KBM-7 (cell line): ENCODE measurements around the gene RPL31.

Experiments used
- DNase-seq: peaks from one replicate; pipeline ENCODE4 v3.0.0-alpha.2; 2015
- in situ Hi-C: fragments of 300-500 bp; cut with MboI; formaldehyde crosslinking; loops from 2 replicates; pipeline ENCODE4 v1.14.3; 2020; ENCODE audit warnings: low sequenced_read_pairs, low pct_unique_long_range_greater_than_20kb, mixed read lengths

Gene RPL31

DNA sequence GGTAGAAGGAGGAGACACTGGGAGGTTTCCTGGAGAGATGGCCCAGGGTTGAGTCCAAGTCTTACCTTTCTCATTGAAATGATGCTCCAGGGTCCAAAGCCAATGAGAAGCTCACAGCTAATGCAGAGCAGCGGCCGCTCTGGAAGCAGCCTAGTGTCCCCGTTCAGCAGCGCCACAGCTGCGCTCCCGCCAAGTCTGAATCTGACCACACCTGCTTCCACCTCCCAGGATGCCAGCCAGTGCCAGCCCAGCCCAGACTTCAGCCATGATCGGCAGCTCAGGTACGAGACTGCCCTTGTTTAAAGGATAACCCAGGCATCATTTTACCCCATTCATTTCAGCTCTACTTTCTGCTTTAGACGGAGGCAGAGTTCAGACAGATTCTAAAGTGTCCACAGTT is 11.9 kb upstream of the RPL31 start:
- in situ Hi-C loops = loop anchor here (25.0 kb wide), 1 partner anchor 378 kb away; no protein-coding TSS in a partner anchor
- no peak for DNase-seq

DNA sequence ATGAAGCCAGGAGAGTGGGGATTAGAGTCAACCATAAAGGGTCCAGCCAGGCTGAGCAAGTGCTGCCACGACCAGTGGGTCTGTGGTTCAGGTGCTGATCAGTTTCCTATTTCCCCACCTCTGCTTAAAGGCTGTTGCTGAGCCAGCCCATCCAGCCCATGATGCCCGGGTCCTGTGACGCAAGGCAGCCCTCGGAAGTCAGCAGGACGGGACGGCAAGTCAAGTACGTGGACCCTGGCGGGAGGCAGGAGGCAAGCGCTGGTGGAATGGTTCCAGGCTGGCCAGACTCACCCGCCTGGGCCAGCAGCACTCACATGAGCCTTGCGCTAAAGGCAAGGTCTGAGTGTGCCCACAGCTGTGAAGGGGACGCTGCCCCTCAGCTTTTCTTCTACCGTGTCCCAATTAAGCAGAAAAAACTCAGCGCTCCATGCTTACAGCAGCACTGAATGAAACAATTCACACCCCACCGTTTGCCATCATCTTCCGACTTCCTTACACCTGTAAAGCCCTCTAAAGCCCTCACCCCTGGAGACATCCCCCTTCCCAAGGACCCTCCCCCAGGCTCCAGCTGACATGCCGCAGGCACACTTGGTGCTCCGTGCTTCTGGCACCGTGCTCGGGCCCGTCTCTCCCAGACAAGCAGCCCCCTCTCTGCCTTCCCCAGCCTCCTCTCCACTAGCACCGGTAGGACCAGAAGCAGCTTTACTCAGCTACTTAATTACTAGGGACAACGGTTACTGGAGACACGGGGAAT is 11.3 kb upstream of the RPL31 start:
- DNase-seq = no peak
- in situ Hi-C loops = loop anchor here (25.0 kb wide), 1 partner anchor 379 kb away; no protein-coding TSS in a partner anchor

DNA sequence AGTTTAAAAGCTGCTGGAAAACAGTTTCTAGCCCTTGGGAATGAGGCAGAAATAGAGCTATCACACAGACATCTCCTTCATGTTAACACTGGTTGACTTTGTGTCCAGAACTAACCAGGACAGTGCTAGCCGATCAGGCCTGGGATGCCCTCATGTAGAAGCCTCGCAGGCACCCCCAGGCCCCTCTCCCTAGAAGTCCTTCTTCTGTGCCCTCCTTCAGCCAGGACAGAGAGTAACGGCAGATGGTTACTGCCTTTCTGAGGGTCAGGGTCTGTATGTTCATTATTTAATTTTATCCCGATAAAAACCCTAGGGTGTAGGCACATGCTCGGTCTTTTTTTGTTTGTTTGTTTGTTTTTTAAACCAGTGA is 10.7 kb upstream of the RPL31 start:
- in situ Hi-C loops = loop anchor here (25.0 kb wide), 1 partner anchor 379 kb away; no protein-coding TSS in a partner anchor

DNA sequence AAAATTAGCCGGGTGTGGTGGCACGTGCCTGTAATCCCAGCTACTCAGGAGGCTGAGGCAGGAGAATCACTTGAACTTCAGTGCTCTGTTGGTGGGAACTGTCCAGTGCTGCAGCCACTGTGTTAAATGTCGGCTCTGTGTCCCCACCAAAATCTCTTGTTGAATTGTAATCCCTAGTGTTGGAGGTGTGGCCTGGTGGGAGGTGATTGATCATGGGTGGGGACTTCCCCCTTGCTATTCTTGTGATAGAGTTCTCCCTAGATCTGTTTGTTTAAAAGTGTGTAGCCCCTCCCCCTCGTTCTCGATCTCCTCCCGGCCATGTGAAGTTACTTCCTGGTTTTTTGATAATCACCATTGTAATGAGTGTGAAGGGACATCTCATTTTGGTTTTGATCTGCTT is 9.8 kb upstream of the RPL31 start:
- peak; percentile 61 for DNase-seq
- in situ Hi-C loops = loop anchor here (25.0 kb wide), 1 partner anchor 380 kb away; no protein-coding TSS in a partner anchor

More for the DNA sequence above, 10.7 kb upstream of the RPL31 start:
- no peak for DNase-seq

DNA sequence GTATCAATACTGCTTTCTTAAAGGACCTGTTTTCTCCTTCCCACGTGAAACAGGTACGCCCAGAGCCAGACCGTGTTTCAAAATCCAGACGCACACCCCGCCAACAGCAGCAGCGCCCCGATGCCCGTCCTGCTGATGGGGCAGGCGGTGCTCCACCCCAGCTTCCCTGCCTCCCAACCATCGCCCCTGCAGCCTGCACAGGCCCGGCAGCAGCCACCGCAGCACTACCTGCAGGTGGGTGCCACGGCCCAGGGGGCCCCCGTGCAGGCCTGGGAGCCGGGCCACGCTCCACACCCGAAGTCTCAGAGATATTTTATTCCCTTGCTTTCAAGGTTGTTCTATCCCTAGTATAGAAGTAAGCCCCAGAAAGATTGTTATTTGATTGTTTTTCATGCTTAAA is 8.8 kb upstream of the RPL31 start:
- DNase-seq = no peak
- in situ Hi-C loops = loop anchor here (25.0 kb wide), 1 partner anchor 381 kb away; no protein-coding TSS in a partner anchor

DNA sequence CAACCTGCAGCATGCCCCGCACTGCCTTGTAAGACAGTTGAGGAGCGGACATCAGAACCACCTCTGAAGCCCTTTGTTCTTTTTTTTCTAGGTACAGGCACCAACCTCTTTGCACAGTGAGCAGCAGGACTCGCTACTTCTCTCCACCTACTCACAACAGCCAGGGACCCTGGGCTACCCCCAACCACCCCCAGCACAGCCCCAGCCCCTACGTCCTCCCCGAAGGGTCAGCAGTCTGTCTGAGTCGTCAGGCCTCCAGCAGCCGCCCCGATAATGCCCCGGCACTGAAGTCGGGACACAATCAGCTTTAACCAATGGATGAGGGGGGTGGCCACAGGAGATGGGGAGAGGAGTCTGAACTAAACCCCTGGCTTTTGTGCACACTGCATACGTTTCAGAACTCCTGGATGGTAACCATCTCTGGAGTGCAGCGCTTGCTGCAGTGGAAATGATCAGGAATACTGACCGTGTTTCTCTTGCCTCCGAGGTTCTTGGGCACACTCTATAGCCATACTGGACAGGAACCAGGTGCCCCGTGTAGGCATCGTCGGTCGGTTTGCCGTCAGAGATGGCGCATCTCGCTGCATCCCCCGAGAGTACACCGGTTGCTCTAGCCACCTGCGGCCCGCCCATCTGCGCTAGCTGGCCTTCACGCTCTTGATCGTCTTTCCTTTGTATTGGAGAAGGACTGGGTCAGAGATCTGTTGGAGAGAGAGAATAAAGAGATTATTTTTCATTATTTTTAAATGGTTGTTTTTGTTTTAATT is 6.6 kb upstream of the RPL31 start:
- in situ Hi-C loops = loop anchor here (25.0 kb wide), 1 partner anchor 383 kb away; no protein-coding TSS in a partner anchor

DNA sequence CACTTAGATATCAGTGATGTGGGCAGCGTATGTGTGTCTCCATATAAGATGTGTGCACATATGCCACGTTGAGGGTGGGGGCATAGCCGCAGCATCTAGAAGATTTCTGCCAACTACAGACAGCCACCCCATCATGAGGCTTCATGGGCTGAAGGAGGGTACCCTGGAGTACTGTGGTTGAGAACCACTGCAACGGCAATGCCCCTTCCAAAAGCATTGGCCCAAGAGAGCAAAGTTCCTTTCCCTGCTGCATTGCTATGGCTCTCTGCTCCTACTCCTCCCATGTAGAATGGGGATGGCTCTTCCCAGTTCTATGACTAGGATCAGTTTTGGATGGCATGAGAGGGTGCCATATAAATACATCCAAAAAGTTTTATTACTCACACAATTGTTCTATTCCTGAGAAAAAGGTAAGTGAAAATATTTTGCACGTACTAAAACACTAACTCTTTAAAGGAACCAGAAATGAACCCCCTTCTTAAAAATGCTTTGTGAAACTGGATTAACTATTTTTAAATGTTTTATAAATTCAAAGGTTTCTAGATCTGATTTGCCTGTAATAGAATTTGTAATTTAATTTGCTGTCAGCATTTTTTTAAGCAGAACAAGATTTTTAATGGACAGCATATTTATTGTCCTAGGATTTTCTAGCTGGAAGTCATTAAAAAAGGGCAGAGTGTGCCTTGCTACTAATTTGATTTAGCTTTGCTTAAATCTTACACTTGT is 4.4 kb upstream of the RPL31 start:
- DNase-seq = no peak
- in situ Hi-C loops = loop anchor here (25.0 kb wide), 1 partner anchor 385 kb away; no protein-coding TSS in a partner anchor

More for the DNA sequence above, 6.6 kb upstream of the RPL31 start:
- DNase-seq = no peak

DNA sequence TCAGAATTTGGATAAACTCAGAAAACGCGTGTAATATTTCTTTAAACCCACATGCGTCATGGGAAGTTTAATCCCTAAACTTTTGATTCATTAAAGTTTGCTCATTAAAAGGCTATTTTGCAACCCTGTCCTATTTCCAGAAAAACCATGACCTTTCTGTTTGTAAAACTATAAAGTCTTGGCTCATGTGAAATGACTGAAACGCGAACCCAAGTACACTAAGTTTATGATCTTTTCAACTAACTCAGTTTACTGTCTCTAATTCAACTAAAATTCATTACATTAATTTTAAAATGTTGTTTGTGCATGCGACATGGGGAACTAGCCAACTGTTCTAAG is 3.9 kb upstream of the RPL31 start:
- in situ Hi-C loops = loop anchor here (25.0 kb wide), 1 partner anchor 386 kb away; no protein-coding TSS in a partner anchor
- no peak for DNase-seq

DNA sequence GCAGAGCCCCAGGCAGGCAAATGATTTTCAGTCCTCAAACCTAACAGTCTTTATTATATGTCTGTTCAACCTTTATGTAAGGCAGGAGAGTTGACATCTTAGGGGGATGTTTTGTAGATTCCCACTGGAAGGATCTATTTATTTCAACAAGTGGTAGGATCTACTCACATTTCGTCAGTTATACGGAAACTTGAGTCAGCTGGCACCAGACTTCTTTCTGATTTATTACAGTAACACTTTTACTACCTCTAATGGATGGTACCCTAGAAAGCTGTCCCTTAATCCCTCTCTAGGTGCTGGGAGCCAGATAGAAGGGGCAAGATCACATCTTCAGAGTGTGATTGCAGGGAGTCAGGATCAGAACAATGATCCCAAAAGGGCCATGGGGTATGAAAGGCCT is 2.1 kb upstream of the RPL31 start:
- DNase-seq = no peak
- in situ Hi-C loops = loop anchor here (25.0 kb wide), 1 partner anchor 388 kb away; no protein-coding TSS in a partner anchor

DNA sequence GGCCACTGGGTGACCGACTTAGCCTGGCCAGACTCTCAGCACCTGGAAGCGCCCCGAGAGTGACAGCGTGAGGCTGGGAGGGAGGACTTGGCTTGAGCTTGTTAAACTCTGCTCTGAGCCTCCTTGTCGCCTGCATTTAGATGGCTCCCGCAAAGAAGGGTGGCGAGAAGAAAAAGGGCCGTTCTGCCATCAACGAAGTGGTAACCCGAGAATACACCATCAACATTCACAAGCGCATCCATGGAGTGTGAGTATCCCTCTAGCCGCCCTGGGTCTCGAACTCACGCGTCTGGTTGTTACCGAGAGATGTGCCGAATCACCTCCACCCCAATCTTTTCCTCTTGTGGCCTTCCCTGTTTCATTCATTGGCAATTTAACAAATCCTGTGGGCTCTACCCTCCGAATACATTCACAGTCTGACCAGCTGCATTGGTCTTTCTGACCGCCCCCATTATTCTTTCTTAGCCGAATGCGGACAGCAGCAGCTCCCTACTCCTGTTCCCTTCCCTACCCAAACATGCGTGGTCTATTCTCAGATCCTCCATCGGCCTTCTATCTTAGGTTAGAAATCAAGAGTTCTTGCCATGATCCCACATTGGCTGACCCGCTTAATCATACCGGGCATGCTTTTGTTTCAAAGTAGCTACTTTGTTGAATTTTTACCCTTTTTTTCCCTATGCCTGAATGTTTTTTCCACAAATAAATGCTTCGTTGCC is 631 bp downstream of the RPL31 start:
- in situ Hi-C loops = no loop called here
- peak; percentile 23 for DNase-seq

DNA sequence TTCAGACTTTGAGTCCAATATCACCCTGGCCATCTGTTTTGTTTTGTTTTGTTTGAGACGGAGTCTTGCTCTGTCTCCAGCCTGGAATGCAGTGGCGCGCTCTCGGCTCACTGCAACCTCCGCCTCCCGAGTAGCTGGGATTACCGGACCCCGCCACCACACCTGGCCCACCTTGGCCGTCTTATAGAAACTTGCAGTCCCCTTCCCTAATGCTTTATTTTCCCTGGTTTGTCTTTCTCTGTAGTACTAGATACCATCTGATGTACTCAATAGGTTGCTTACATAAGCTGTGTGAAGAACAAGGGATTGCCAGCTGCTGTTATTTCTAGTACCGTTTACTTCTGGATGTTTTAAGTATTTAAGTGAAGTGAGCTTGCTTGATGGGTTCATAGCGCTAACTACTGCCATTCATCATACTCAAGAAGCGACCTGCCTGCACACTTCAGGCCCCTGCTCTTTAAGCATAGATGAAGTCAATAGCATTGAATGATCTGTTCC is 1.2 kb downstream of the RPL31 start:
- DNase-seq = peak; percentile 24
- in situ Hi-C loops = no loop called here

DNA sequence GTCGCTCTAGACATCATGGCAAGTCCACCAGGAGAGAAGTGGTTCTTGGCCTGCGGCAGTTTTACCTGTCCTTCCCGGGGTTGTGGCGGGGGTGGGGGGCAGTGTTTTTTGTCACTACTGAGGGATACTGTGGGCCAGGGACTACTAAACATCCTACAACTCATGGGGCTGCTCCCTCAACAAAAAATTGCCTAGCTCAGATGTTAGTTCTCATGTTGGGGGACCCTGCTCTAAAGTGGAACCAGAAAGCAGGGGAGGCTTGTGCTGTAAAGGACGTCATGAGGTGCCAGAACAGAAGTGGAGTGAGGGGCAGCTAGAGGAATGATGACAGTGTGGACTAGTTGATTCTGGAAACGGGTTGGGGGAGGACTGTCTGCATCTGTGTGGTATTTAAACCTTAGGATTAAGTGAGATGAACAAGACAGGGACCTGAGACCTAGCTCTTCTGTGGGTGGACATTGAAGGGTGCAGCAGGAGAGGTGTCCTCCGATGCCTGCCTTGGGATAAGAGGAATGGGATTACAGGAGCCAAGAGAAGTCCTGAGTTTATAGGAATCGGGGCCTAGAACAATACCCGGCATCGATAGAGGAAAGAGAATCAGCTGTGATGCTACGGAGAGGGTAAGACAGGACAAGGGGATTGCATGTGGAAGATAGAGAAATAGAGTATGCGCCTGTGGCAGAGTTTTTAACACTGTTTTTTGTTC is 2.7 kb downstream of the RPL31 start:
- DNase-seq = no peak
- in situ Hi-C loops = no loop called here

DNA sequence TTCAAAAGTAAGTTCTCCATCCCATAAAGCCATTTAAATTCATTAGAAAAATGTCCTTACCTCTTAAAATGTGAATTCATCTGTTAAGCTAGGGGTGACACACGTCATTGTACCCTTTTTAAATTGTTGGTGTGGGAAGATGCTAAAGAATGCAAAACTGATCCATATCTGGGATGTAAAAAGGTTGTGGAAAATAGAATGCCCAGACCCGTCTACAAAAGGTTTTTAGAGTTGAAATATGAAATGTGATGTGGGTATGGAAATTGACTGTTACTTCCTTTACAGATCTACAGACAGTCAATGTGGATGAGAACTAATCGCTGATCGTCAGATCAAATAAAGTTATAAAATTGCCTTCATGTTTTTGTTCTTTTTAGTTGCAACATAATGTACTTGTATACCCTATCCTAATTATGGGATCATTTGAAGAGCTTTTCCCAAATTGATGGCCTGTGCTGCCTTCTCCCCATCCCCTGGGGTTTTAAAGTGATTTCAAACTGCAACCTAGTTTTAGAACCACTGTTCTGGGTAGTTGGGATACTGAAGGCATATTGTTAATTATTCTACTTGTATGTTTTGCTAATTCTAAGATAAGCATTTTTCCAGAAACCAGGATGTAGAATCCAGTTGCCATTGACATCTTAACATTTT is 4.1 kb downstream of the RPL31 start:
- DNase-seq = no peak
- in situ Hi-C loops = no loop called here

DNA sequence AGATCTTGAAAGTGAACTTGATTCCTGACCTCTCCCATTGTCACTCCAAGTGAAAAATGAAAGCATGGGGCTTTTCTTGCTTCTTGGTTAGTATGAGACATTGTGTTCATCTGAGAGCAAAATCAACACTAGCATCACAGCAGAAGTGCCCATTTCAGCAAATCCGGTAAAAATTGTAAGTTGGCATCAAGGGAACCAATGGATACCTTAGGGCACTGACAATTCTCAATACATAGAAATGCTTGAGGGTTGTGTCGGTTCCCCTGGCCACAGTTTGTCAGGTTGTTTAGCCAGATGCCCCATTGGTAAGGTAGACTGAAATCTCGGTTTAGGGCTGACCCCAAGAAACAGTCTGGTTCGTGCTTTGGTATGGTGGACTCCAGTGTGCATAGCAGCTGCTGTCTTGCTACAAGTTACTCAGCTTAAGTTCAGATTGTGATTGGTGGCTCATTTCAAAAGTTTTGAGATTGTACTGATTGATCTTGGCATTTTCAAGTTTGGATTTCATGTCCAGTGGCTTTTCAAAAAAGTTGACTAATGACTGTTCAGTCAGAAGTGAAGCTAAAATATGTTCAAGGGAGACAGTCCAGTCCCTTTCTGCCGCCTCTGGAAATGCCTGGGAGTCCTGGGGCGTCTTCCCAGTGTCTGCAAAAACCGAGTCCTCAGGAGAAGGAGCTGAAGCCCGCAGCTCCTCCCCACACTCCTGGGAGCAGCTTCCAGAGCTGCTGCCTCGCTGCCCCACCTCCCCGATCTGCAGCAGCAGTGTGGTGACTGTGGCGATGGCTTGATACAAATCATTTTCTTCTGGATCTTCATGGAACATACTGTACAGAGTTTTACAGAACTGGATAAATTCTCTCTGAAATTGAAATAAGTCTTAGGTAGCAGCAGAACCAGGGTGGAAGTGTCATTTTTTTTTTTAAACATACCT is 5.6 kb downstream of the RPL31 start:
- DNase-seq = peak; percentile 22
- in situ Hi-C loops = no loop called here

DNA sequence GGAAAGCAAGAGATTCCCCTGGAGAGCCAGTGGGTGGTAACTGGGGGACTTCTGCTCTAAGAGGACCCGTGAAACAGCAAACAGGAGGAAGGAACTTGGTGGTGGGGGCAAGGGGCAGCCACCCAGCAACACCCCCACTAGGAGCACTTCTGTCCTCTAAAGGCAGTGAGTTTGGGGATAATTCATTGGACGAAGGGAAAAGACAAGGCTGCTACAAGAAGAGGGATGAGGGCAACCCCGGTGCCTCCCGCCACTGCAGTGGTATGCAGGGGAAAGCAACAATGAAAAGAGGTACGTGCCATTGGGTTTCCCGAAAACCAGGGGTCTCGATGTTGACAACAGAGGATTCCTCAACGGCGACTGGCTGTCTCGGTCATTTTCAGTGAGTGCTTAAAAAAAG is 9.1 kb downstream of the RPL31 start:
- in situ Hi-C loops = no loop called here
- DNase-seq = no peak

DNA sequence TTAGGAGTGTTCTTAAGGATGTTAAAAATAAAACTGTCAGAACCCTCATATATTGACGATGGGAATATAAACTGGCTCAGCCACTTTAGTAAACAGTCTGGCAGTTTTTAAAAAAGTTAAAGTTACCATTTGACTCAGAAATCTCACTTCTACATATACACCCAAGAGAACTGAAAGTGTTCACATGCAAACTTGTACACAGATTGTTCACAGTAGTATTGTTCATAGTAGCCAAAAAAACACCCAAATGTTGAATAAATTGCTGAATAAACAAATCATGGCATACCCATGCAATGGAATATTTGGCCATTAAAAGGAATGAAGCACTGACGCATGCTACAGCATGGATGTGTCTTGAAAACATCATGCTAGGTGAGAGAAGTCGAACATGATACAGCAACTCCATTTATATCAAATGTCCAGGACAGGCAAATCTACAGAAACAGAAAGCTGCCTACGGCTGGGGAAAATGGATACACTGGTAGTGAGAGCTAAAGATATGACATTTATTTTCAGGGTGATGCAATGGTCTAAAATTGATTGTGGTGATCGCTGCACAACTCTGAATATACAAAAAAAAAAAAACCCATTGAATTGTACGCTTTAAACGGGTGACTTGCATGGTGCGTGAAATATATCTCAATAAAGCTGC is 10.1 kb downstream of the RPL31 start:
- in situ Hi-C loops = no loop called here
- no peak for DNase-seq
